GM18505 (cell line): Measurements from ENCODE around the gene ZNF774.
"Not testable (repeated sequence)": the region's sequence is repeated elsewhere in the genome, so short reads cannot be mapped to it uniquely, and the experiment has no call there.

Experiments
- ATAC-seq: cut with Tn5 transposase; IDR thresholded peaks from one replicate; pipeline ENCODE4 v1.9.1; 2021; ENCODE audit not compliant: unreplicated experiment
- POLR2A ChIP-seq: IDR thresholded peaks from 4 replicates; pipeline ENCODE4 v1.6.1; 2011; ENCODE audit warnings: borderline replicate concordance; ENCODE audit not compliant: insufficient read depth, insufficient read length; ENCODE audit errors: extremely low read depth

ZNF774 gene

DNA sequence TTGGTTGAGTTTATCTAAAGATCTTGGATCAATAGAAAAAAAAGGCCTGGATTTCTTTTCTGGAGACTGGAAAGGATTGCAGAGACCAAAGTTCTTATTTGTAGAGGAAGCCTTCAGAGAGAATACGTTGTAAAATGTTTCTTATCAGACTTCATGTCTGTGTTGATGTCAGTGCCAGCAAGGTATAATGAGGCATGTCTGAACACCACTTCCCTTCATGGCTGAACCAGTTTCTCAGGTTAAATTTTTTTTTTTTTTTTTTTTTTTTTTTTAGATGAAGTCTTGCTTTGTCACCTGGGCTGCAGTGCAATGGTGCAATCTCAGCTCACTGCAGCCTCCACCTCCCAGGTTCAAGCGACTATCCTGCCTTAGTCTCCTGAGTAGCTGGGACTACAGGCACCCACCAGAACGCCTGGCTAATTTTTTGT lies 17.8 kb upstream of the ZNF774 start:
- no peak for TF ChIP-seq POLR2A
- no peak for ATAC-seq

GRCh38 chr15:90336705-90337141 lies 15.4 kb upstream of the ZNF774 start:
- TF ChIP-seq POLR2A: no peak
- no peak for ATAC-seq

DNA sequence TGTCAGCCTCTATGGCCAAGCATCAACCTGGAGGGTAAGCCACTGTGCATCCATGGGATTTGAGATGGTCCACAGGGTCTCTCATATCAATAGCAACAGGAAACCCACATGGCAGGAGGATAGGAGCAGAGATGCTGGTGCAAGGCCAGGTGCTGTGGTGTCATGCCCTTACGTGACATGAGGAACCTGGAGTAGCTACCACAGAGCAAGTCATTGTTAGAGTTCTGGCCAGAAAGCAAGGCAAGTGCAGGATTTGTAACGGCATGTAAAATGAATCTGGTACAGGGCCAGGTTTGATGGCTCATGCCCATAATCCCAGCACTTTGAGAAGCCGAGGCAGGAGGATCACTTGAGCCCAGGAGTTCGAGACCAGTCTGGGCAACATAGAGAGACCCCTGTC lies 14.8 kb upstream of the ZNF774 start:
- no peak for TF ChIP-seq POLR2A
- no peak for ATAC-seq

DNA sequence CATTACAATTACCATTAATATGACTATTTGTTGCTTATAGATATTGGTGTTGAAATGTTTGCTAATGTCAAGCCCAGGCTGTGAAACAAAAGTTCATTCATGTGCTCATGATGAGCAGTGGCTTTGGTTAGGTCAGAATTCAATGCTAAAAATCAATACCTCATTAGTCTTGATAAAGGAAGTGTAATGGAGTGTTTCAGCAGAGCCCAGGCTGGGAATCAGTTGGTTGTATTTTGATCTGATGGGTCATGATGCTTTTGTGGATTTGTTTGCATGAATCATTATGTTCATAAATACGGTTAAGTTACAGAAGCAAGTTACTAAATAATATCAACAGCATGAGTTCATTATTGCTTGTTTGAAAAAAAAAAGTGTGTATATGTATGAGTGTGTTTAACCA lies 13.6 kb upstream of the ZNF774 start:
- TF ChIP-seq POLR2A: no peak

GRCh38 chr15:90340345-90340744 lies 11.7 kb upstream of the ZNF774 start:
- TF ChIP-seq POLR2A: no peak
- no peak for ATAC-seq

More for the DNA sequence above, 13.6 kb upstream of the ZNF774 start:
- ATAC-seq: no peak

DNA sequence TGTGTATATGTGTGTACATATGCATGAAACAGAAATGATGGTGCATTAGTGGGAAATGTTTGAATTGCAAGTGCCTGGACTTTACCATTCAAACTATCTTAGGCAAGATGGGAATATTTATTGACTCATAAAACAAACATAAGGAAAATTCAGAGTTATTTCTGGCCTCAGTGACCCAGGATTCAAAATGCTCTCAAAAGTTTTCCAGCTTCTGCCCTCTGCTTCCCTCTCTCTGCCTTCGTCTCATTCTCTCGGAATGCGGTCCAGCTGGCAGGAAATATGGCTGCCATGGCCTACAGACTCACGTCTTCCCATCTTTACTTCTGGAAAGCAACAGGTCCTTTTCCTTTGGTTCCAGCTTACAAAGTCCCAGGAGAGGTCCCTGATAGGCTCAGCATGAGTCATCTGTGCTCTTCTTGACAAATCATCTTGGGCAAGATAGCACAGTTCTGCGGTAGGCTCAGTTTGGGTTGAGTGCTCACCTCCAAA lies 8.7 kb upstream of the ZNF774 start:
- no peak for ATAC-seq
- no peak for TF ChIP-seq POLR2A

DNA sequence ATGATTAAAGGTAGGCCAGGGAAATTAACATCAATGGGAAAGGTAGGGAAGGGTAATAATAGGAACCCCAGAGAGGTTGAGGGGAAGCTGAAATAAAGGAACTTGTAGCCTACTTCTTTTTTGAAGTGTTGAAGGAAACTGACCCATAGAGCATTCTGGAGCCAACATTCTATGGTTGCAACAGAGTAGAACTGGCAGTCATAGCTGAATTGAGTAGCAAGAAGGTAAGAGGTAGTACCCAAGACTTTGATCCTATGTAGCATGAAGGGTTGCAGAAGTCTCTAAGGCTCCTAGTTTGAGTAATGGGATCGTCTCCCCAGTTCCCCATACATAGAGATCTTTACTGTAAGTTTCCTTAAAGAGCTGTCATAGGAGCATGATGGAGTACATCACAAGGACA lies 7.4 kb upstream of the ZNF774 start:
- TF ChIP-seq POLR2A: no peak

GRCh38 chr15:90345857-90346256 lies 6.2 kb upstream of the ZNF774 start:
- ATAC-seq: no peak
- no peak for TF ChIP-seq POLR2A

More for the DNA sequence above, 7.4 kb upstream of the ZNF774 start:
- ATAC-seq: no peak

DNA sequence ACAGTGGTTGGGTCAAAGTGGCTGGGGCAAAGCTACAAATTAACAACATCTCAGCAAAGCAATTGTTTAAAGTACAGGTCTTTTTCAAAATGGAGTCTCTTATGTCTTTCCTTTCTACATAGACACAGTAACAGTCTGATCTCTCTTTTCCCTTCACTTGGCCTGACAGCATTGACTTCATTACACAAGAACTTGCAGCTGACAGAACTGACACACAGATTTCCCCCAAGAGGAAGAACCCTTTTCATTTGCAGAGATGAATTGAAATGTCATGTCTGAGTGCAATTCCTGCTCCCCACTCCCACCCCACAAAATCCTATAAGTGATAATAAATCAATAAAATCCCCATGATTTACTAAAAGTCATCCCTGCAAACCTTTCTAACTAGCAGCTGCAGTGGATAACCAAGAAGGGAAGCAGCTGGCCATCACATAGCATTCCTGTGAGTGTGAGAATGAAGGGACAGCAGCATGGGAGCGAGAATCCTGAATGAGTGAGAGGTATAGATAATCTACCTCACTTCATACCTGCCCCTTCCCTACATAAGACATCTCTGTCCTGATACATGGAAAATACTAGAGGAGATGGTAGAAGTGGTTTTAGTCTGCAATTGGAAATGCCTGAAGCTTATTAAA lies 4.5 kb upstream of the ZNF774 start:
- ATAC-seq: not testable (repeated sequence)

DNA sequence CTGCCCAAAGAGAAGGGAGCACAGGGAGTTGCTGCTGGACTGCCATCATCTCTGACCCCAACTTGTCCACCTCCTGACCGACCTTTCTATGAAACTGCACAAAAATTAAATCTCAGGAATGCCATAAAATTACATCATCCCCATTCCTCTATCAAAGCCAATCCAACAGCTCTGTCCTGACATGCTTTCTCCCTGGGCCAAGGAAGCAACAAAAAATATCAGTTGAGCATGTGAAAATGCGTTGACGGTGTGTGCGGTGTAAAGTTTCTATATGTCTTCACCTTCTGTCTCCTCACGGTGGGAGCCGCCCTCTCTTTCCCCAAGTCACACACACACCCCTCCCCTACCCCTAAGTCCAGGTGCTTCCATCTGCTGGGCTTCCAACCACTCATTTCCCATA lies 3.6 kb upstream of the ZNF774 start:
- no peak for TF ChIP-seq POLR2A
- no peak for ATAC-seq

- no peak for ATAC-seq
- TF ChIP-seq POLR2A: no peak
Measured at GRCh38 chr15:90349072-90349471, 3.0 kb upstream of the ZNF774 start.

- no peak for TF ChIP-seq POLR2A
- no peak for ATAC-seq
Measured at GRCh38 chr15:90349821-90350220, 2.3 kb upstream of the ZNF774 start.

DNA sequence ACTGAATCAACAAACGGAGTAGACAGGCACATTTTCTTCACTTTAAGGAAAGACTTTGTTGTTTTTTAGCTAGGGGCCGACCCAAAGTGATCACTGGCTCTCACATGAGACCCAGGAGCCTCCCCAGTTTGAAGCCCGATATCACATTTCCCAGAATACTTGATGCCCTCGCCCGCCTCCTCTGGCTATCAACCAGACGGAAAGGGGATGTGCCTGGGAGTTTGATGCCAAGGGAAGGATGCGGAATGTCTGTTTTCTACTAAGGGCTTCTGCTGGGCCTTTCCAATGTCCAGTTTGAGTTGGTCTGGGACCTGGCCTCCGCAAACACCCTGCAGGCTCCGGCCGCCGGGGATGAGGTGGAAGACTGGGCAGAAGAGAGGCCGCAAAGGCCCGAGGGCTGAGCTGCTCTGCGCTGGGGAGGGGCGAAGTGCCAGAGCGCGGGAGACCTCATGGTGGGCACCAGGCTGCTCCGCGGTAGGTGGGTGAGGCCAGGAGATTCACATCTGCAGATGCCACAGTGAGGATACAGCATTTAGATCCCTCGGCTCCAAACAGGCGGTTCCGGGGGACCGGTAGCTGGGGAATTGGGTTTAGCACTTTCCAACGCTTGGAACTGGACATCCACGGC lies 491 bp upstream of the ZNF774 start:
- ATAC-seq: no peak
- no peak for TF ChIP-seq POLR2A

DNA sequence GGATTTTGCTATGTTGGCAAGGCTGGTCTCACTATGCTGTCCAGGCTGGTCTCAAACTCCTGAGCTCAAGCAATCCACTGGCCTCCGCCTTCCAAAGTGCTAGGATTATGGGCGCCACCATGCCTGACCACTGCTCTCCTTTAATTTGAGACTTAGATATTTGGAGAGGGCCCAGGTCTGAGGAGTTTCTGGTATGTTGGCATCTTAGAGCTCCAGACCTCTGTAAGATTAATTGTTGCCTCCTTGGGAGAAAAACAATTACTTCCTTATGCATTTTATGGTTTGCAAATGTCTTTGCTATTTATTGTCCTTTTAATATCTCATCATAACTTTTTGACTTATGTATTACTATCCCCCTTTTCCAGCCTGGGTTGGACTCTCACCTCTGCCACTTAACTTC lies 2.9 kb downstream of the ZNF774 start:
- no peak for ATAC-seq
- TF ChIP-seq POLR2A: no peak
